Activated naive CD4-positive, alpha-beta T cell treated with anti-CD3 and anti-CD28 coated beads, Interleukin-2, amount 10 ng/mL, durations not matched to agents 5 hours and 36 hours (primary cell): ENCODE results near the gene PARD3B. TPM values are rescaled to one million over a fixed set of nuclear protein-coding genes. Genes with fewer than 3 reads are reported as not detected.

ENCODE experiments used
- total RNA-seq, 2 experiments: library from RNA; stranded (reverse); gene quantifications; one replicate each; pipeline ENCODE4 v1.2.3, GENCODE V29; 2021

PARD3B gene
- 1 to 10 TPM; 1.2 to 1.3 TPM for total RNA-seq

DNA sequence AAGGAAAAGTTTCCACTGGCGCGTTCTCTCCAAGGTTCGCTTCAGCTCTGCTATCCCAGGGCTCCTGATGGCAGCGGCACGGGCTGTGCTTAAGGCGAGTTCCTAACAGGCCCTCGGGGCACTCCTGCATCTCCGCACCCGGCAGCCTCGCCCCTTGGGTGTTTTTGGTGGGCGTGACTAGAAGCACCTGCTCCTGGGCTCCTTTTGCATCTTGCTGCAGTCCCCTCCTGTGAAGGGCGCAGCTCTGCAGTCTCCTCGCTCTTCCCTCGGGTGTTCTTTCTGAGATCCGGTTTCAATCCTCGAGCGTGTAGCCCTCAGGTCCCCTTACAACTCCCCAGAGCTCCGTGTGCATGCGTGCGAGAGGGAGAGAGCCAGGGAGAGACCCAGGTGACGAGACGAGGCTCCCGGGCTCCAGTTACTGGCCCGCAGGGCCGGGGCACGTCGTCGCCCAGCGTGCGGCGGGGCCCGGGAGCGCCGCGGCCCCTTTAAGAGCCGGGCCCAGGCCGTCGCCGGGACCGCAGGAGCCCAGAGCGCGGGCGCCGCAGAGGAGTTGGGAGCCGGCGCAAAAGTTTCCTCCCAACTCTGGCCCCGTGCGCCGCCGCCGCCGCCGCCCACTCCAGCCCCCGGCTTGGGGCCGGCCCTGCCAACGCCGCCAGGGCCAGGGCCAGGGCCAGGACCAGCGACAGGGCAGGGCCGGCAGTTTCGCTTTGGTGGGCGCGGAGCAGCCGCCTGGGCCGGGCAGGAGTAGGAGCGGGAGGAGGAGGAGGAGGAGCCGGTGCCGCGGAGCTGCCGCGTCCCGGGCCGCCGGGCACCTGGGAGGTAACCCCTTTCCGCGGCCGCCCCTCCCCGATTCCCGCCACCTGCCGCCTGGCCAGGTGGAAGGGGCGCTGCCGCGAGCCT, at the start of gene PARD3B:
Gene PARD3B, plus strand, starts transcription at position 515 of the 900 bp plus-strand sequence. CDS start 525 bp downstream, outside the sequence.

